Ectodermal cell (in vitro differentiated cells): ENCODE measurements around the gene SLC24A4.

ENCODE experiments used
- H3K27ac ChIP-seq: 2 replicates; pipeline ENCODE4 v1.7.0; 2013; ENCODE audit warnings: mild to moderate bottlenecking, low read depth, low read length; ENCODE audit not compliant: insufficient read depth, poor library complexity, severe bottlenecking
- H3K27me3 ChIP-seq: 2 replicates; pipeline ENCODE4 v1.7.0; 2013; ENCODE audit warnings: mild to moderate bottlenecking, low read length; ENCODE audit not compliant: insufficient read depth, control insufficient read depth, poor library complexity, severe bottlenecking
- H3K36me3 ChIP-seq: one replicate; pipeline ENCODE4 v1.7.0; 2013; ENCODE audit warnings: low read length; ENCODE audit not compliant: control insufficient read depth, insufficient read depth
- H3K4me1 ChIP-seq: one replicate; pipeline ENCODE4 v1.7.0; 2013; ENCODE audit warnings: low read length; ENCODE audit not compliant: control insufficient read depth, insufficient read depth
- H3K4me3 ChIP-seq: 2 replicates; pipeline ENCODE4 v1.7.0; 2013; ENCODE audit warnings: low read depth, low read length, control low read depth; ENCODE audit not compliant: insufficient read depth
- H3K9me3 ChIP-seq: 2 replicates; pipeline ENCODE4 v1.7.0; 2013; ENCODE audit warnings: mild to moderate bottlenecking, low read length, moderate library complexity; ENCODE audit not compliant: control insufficient read depth
- WGBS, 2 experiments: methylation state at CpG; one replicate each; pipeline ENCODE4 v1.1.7; 2013; ENCODE audit warnings: missing lambda C conversion rate in 2 of 2; 5-methylcytosine and 5-hydroxymethylcytosine counted together

The SLC24A4 gene

DNA sequence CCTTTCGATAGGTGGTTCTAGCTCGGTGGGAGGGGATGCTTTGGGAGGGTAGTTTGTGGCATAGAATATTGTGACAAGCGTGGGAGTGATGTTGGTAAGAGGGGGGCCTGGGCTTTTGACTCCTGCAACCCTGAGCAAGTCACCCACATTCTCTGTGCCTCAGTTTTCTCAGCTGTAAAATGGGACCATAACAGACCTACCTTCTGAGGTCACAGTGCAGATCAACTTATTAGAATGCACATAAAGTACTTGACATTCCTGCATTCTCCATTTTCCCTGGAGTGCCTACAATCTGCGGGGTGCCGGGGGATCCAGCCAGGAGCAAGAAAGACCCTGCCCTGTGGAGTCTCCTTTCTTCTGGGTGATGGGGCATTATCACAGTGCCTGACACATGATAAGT, 63.2 kb downstream of the SLC24A4 start:
- no peaks in the 10 kb centered on the region for H3K4me1 ChIP-seq
- no peak overlapping the region for H3K27ac ChIP-seq
- WGBS, 2 experiments = 91 to 92% methylated on average over 5 of the region's 5 CpGs
- H3K9me3 ChIP-seq = no peaks in the 10 kb centered on the region
- H3K4me3 ChIP-seq = no peak overlapping the region
- H3K36me3 ChIP-seq = no peaks in the 10 kb centered on the region
- no peaks in the 10 kb centered on the region for H3K27me3 ChIP-seq

DNA sequence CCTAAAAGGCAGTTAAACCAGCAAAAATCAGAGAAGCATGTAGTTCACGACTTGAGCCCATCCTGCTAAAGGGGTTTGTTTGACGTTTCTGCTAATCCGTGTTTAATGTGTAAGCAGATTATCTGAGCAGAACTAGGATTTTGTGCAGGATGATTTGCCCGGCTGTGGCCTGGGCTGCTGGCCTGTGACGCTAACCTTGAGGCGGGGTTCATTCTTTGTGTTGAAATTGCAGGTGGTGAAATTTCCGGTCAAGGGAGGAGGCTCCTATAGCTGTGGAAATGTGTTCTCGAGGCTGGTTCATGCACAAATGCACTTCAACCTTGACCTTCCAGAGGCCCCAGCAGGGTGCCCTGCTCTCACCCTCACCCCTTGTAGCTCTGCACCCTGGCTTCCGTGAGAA, 63.7 kb downstream of the SLC24A4 start:
- no peaks in the 10 kb centered on the region for H3K4me1 ChIP-seq
- H3K9me3 ChIP-seq = no peaks in the 10 kb centered on the region
- no peak overlapping the region for H3K4me3 ChIP-seq
- H3K36me3 ChIP-seq = no peaks in the 10 kb centered on the region
- 90 to 94% methylated on average over 8 to 9 of the region's 9 CpGs for WGBS, 2 experiments
- no peaks in the 10 kb centered on the region for H3K27me3 ChIP-seq
- no peak overlapping the region for H3K27ac ChIP-seq

DNA sequence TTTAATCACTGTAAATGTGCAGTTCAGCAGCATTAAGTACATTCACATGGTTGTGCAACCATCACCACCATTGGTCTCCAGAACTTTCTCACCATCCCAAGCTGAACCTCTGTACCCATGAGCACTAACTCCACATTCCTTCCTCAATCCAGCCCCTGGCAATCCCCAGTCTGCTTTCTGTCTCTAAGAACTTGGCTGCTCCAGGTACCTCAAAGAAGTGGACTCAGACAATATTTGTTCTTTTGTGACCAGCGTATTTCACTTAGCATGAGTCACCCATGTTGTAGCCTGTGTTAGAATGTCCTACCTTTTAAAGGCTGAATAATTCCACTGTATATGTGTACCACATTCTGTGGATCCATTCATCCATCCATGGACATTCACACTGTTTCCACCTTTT, 64.6 kb downstream of the SLC24A4 start:
- Histone ChIP-seq H3K36me3 (no peaks in the 10 kb centered on the region), H3K4me1 (no peaks in the 10 kb centered on the region), H3K9me3 (no peaks in the 10 kb centered on the region), H3K27ac (no peak overlapping the region), H3K4me3 (no peak overlapping the region), H3K27me3 (no peaks in the 10 kb centered on the region)
- 88 to 89% methylated on average over 1 of the region's 1 CpG for WGBS, 2 experiments

DNA sequence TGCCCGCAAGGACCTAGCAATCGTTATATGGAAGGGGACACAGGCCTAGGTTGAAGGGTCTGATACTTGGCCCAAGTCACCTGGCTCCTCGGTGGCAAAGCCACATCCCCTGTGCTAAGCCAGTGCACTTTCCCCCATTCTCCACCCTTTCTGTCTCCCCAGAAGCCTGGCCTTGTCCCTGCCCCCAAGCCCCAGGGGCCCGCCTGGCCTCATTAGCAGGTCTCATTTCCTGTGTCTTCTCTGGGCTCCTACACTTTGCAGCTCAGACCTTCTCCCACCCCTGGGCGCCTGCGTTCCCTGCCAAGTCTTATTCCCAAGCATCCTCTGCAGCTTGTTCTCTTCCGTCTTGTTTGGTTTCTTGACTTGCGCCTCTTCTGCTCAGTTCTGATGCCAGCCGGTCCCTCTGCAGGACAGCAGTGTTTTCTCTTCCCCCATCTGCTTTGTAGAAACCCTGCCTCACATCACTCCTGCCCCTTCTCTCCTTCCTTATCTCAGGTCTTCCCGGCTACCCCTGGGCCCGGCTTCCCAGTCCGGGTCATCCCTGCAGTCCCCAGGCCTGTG, 66.7 kb downstream of the SLC24A4 start:
- Histone ChIP-seq H3K9me3 (no peaks in the 10 kb centered on the region), H3K4me3 (no peak overlapping the region), H3K4me1 (no peaks in the 10 kb centered on the region), H3K36me3 (no peaks in the 10 kb centered on the region), H3K27ac (no peak overlapping the region), H3K27me3 (no peaks in the 10 kb centered on the region)
- 83 to 84% methylated on average over 12 of the region's 12 CpGs for WGBS, 2 experiments

DNA sequence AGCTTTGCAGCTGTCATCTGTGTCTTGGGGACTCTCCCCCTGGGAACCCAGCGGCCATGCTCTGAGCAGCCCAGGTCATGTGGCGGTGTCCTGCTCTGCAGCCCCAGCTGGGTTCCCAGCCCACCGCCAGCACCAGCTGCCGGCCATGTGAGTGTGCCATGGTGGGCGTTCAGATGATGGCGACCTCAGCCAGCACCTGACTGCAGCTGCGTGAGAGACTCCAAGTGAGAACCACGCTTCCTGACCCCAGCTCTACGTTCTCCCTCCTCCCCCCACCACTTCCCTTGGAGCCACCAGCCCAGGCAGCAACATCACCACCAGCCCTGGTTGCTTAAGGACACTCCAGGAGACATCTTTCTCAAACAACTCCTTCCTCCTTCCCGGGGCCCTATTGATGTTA, 68.8 kb downstream of the SLC24A4 start:
- WGBS, 2 experiments = 92 to 93% methylated on average over 9 to 10 of the region's 10 CpGs
- H3K4me3 ChIP-seq = no peak overlapping the region
- no peak overlapping the region for H3K27ac ChIP-seq
- no peaks in the 10 kb centered on the region for H3K27me3 ChIP-seq
- H3K4me1 ChIP-seq = no peaks in the 10 kb centered on the region
- H3K9me3 ChIP-seq = no peaks in the 10 kb centered on the region
- no peaks in the 10 kb centered on the region for H3K36me3 ChIP-seq

DNA sequence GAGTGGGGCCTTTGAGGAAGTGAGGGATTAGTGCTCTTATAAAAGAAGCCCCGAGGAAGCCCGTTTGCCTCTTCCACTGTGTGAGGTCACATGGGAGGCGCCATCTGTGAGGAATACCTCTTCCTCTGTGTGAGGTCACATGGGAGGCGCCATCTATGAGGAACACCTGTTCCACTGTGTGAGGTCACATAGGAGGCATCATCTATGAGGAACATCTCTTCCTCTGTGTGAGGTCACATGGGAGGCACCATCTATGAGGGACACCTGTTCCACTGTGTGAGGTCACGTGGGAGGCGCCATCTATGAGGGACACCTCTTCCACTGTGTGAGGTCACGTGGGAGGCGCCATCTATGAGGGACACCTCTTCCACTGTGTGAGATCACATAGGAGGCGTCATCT, 69.7 kb downstream of the SLC24A4 start:
- Histone ChIP-seq H3K36me3 (no peaks in the 10 kb centered on the region), H3K27me3 (no peaks in the 10 kb centered on the region), H3K4me3 (no peak overlapping the region), H3K27ac (no peak overlapping the region), H3K4me1 (no peaks in the 10 kb centered on the region), H3K9me3 (no peaks in the 10 kb centered on the region)
- WGBS, 2 experiments = 96 to 97% methylated on average over 9 of the region's 9 CpGs

DNA sequence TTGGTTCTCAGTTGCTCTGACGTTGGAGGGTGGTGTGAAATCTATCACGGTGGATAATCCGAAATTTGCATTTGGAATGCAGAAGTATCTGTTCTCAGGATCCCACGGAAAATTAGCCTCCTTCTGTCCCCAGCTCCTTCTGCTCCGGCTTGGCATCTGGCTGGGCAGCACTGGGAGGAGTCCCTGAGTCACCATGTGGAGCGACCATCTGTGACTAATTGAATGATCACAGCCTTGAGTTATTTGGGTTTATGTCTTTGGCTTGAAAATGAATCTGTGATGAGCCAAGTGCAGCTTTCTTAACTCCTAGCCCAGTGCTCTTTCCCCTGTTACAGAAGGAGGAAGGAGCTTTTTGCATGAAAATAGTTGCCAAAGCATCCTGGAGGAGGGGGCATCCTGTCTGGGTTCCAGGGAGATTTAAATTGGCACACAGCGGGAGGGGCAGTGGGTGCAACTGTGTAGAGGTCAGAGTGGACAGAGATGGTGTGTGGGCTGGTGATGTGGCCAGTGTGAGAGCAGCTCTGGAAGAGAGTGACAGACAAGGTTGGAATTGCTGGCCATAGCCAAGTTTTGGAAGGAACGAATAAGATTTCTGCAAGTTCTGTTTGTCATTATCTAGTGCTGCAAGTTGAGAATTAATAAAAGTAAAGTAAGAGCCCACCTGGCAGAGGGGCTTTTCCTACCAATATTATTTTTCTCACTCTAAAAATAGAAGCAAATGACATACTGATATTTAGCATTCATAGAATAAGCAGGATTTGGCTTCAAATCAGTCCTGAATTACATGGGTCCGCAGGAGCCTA, 74.4 kb downstream of the SLC24A4 start:
- Histone ChIP-seq H3K36me3 (no peaks in the 10 kb centered on the region), H3K9me3 (no peaks in the 10 kb centered on the region), H3K27me3 (no peaks in the 10 kb centered on the region), H3K27ac (no peak overlapping the region), H3K4me1 (peaks cover 6% of the 10 kb centered on the region), H3K4me3 (no peak overlapping the region)
- WGBS, 2 experiments = 52 to 55% methylated on average over 9 of the region's 9 CpGs

DNA sequence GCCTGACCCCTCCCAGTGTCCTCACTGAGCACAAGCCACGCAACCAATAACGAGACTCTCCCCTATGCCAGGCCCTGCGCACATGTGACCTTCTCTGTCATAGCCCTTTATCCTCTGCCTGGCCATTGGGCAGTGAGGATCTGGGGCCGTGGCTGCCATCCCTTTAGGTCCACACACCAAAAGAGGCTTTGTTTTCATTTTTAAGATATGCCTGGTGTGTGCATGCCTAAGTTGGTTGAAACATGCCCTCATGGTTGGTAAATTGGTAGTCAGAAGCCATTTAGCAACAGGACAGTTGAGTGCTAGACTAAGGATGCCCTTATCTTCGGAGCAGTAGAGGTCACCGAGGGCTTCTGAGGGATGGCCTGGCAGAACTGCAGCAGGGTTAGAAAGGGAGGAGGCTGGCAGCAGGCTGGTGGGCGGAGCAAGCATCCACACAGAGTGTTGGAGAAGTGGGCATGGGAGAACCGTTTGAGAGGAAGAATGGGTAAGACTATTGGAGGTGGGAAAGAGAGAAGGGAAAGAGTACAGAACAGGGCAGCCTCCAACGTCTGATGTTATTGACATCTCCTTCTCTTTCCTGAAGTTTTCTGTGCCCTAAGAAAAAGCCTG, 75.1 kb downstream of the SLC24A4 start:
- H3K27me3 ChIP-seq = no peaks in the 10 kb centered on the region
- no peak overlapping the region for H3K4me3 ChIP-seq
- H3K27ac ChIP-seq = no peak overlapping the region
- H3K36me3 ChIP-seq = no peaks in the 10 kb centered on the region
- H3K4me1 ChIP-seq = peaks cover 6% of the 10 kb centered on the region
- no peaks in the 10 kb centered on the region for H3K9me3 ChIP-seq
- WGBS, 2 experiments = 88 to 90% methylated on average over 9 of the region's 9 CpGs

DNA sequence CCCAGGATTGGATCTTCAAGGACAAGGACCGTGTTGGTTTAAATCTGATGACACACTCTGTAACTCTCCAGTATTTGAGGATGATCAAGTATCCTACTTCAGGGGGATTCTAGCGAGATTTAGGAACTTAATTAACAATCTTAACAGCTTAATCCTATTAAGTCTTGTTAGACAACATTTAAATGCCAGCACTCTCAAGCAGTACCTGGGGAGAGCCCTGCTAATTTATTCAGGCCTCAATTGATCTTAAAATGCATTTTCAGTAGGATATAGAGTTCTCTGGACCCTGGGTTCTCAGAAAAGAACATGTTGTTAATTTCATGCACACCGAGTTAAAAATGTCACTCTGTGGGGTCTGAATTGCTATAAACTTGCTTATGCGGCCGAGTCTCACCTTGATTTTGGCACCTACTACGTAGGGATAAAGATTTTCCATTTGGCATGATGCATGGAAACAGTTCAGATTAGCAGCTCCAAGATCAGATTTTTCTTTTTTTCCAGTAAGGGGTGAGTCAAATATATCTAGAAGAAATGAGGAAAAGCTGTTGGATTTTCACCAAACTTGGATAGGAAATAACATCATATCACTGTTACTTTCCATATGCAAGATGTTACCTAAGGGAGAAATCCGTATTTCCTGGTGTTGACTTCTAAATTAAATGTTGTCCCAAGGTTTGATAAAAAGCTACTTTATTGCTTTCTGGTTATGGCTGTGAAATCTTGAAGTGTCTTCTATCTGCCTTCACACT, 76.1 kb downstream of the SLC24A4 start:
- Histone ChIP-seq H3K27ac (no peak overlapping the region), H3K4me1 (peaks cover 6% of the 10 kb centered on the region), H3K4me3 (no peak overlapping the region), H3K9me3 (no peaks in the 10 kb centered on the region), H3K36me3 (no peaks in the 10 kb centered on the region), H3K27me3 (no peaks in the 10 kb centered on the region)
- WGBS, 2 experiments = 88 to 91% methylated on average over 7 of the region's 7 CpGs
